CD4-positive, alpha-beta T cell treated with Interleukin-17A for 1 hour (primary cell): ENCODE data around the gene CTBP1.

Experiments
- DNase-seq: peaks from one replicate; pipeline ENCODE4 v3.0.0-alpha.2; 2020

The CTBP1 gene

DNA sequence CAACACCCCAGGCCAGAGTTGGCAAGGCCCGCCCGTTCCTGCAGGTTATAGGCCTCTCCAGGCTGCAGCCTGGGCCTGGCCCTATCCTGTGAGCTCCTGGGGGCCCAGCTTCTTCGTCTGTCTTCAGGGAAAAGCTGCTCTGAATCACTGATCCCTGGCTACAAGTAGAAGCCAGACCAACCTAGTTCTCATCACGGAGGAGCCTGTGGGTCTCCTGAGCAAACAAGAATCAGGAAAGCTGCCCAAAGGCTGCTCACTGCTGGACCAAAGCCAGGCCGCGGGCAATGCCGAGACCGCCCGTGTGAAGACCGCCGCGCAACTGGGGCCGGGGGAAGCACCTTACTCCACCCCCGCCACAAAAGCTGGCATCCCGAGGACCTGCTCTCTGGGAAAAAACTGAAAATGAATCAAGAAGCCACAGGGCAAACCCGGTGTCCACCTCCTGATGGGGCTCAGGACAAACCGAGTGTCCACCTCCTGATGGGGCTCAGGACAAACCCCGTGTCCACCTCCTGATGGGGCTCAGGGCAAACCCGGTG, 12.8 kb downstream of the CTBP1 start:
- no peak for DNase-seq

DNA sequence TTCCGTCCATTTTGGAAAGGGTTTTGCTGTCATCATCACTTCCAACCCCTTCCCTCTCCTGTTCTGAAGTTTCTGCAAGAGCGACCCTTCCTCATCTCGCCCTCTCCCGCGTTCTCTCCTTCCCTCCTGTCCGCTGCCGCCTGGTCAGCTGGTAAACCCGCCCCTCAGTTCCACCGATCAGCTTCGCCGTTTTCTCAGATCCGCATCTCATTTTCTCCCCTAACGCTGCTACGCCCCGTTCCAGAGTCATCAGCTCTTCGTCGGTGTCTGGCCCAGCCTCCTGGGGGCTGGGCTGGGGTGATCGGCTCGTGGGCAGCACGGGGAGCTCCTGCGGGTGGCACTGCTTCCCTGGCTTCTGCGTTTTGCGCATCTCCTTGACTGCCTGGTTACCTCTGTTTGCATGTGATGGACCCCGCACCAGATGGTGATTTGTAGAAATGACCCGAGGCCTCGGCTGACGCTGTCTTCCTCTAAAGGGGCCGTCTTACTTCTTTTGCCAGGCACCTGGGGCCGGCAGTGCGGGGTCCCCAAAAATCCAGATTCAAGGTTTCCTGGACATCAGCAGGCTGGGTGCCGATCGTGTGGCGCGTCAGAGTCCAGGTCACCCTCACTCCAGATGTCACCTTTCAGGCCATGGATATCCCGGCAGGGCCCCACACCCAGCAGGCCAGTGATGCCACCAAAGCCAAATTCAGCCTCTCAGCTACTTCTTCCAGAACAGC, 13.4 kb downstream of the CTBP1 start:
- DNase-seq: no peak

DNA sequence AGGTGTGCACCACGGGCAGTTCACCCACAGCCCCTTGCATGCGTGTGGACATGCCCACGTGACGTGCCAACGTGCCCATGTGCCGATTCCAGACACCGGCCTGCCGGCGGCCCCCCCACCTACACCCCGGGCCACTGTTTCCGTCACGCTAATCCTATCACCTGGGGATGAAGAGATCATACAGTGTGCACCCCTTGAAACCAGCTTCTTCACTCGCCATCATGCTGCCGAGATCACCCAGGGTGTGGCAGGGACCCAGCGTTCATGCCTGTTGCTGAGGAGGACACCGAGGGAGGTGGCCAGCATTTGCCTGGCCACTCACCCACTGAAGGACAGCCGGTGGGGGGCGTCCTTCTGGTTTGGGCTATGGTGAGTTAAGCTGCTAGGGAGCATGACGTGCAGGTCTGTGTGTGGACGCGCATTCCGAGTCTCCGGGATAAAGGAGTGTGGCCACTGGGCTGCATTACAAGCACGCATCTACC, 14.1 kb downstream of the CTBP1 start:
- DNase-seq: no peak

DNA sequence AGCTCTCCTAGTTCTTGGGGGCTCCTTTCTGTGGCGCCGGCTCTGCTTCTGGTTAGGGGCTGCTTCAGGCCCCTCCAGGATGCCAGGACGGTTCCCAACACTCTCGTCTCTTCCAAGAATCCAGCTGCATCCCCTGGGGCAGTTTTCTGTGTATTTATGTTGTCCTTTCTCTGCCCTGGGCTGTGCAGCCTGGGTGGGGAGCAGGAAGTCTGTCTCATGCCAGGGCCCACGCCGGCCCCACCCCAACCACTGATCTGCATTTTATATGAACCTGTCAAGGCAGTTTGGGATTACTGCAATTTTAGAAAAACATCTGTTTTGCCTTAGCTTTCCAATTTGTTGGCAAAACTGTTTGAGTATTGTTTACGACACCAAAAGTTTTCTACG, 14.6 kb downstream of the CTBP1 start:
- DNase-seq: no peak

DNA sequence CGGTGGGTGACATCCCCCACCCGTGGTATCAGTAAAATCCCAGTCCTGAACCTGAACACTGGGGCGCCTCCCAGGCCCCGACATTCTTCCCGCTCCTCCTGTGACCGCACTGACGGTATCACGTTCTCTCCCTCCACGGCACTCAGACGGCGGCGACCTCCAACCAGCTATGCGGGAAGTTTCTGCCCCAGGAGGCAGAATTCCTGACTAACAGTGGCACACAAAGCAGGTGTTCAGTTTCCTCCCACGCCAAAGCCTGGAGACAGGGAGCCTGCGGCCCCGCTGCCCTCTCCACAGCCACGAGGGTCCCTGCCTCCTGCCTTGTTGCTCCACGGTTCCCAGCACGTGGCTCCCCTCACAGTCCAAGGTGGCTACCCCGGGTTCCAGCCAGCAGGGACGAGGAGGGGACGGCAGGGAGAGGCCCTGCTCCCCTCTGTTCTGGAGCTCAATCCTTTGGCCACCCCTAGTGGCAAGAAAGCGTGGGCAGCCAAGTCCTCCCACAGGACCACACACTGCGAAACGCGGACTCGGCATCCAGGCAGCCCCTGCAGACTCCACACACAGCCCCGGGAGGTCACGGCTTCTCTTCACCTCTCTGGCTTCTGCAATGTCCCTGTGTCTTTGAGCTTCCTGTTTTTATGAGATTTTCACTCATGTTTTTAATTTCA, 15.2 kb downstream of the CTBP1 start:
- no peak for DNase-seq

DNA sequence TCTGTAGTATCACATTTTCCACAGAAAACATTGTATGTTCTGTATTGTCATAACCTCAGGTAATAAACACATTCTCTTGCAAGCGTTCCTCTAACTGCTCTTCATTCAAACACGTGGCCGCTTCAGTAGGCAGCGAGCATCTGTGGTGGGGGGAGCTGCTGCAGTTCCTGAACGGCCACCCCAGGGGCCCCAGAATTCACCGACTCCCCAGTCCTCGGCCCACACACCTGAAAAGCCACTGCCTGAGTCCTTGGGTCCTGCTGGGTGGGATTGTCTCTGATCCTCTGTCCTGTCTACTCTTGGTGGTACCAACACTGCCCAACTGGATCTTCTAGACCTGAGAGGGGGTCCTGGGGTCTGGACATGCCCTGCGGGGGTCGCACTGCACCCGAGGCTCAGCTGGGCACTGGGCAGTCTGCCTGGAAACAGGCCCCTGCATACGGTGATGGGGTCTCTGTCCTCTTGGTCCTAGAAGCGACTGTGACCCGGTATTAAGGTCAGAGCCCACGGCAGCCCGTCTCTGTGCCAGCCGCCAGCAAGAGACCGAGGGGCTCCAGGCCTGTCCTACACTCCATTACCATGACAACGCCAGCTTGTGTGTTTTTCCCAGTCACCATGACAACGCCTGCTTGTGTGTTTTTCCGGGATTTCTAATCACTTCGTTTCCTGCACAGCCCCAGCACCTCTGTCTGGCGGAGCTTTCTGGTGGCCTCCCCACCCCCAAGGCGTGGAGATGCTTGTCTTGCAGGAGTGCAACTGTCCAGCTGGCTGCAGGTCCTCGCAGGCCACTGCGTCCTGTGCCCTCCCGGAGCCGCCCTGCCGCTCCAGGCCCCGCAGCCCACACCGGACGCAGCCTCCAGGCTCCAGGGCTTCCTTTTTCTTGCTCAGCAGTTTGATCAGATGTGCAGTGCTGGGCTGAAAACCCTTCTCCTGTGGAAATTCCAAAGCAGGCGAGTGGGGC, 16.0 kb downstream of the CTBP1 start:
- no peak for DNase-seq

DNA sequence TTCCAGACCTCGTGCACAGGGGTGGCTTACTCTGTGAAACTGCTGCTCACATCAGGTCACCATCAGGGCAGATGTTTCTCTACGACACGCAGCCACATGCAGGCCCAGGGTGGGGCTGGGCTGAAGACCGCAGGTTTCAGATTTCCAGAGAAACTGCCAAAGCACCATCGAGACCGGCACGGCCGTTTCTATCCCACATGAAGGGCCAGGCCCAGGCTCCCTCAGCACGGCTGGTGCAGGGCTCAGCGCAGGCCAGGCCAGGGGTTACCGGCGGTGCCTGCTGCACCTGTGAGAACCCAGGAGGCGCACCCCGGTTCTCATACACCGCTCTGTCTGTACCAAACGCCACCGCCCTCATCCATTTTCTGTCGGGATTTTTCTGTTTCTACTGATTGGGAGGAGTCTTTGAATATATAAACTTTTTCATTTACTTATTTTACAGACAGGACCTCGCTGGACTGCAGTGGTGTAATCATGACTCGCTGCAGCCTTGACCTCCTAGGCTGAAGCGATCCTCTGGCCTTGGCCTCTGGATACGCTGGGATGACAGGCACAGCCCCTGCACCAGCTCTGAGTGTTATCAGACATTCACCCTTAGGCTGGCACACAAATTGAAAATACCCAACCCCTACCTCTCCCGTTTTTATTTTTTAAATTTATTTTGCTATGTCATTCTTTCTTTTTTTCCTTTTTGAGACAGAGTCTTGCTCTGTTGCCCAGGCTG, 17.1 kb downstream of the CTBP1 start:
- no peak for DNase-seq

DNA sequence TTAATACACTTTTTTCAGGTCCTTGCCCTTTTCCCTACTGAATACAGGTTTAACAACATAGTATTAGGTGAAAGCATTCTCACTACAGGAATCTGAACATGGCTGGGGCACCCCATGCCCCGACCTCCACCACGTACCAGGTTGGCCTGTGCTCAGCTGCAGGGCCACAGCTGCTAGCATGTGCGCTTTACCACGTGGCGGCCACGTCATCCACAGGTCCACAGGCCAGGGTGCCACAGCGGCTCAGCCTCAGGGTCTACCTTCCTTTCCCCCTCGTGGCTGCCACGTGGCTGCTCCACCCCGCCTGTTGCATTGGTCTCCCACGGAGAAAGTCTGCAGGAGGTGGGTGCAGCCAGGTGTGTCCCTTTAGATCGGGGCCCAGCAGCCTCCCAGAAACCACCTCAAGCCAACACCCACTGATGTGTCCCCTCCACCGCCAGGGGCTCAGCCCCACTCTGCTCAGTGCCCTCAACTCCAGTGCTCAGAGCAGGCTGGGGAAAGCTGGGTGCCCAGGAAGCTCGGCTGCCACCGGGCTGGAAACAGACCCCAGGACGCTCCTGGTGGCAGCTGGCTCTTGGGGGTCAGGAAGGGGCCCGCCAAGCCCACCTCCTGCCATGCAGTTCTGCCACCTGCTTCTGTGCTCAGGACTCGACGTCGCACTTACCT, 17.8 kb downstream of the CTBP1 start:
- DNase-seq: no peak

DNA sequence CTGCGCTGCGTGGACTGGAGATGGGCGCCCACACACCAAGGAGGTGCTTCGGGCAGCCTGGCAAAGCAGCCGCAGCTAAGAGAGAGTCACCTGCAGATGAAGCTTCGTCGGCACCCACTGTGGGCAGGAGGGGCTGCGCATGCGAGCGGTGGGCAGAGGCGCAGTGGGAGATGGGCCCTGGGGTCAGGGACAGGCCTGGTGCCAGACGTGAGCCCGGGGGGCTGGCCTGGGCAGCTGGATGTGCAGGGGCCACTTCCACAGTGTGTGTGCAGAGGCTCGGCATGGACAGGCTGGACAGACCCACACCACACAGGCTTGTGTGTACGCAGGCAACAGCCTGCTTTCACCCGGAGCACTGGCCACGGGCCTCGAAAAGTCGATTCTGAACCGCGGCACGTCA, 18.6 kb downstream of the CTBP1 start:
- DNase-seq: no peak

DNA sequence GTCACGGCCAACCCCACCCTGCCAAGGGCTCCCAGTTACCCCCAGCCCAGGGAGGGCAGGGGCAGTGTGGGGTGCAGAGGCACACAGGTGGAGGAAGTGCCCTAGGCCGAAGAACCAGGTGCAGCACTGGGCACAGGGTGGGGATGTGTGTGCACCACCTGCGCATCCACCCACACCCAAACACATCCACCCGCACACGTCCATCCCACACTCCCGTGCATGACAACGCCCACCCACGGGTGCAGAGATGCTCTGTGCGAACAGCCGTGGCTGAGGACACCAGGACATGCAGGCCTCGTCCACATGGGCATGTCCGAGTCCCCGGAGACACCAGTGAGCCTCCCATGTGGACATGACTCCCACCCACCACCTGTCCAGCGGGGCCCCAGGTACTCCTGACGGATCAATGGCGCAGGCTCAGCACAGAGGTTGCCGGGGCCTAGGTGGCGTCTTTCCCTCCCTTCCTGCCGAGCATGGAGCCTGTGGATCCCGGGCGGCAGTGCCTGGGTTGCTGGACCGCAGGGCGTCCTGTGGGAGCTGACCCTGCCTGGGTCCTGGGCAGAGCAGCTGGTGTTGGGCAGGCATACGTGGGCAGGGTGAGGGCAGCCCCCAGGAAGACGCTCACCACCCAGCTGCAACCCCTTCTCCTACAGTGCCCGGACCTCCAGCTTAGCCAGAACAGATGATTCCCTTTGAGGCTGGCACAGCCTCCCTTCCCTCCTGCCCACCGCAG, 19.6 kb downstream of the CTBP1 start:
- no peak for DNase-seq

DNA sequence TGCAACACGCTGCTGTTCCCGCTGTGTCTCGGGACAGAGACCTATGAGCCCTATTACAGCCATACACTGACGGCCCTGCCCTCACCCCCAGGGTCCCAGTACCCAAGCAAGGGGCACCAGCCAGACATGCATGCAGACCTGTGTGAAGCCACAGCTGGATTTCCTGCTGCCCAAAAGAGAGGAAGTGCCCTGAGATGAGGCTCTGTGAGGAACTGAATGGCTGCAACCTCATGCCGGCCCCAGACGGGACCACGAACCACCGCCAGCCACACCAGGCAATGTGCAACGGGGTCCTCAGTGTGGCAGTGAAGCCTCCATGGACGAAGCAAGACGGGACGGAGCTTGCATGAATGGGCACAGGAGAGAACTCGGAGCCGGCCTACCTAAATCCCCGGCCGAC, 21.1 kb downstream of the CTBP1 start:
- DNase-seq: no peak

DNA sequence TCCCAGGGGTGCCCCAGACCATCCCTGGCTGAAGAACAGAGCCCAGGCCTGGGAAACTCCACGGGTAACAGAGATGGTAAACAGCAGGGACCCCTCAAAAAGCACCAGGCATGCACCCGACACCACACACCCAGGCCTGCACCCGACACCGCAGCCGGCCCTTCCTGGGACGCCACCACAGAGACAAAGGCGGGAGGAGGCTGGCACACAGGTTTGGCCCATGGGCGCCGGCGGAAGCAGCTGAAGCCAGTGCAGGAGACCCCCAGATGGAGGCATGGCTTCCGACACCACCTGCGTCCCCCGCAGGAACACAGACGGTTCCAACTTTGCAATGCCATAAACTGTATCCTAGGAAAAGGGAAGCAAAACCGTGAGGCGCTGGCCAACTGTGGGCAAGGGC, 22.3 kb downstream of the CTBP1 start:
- DNase-seq: no peak

DNA sequence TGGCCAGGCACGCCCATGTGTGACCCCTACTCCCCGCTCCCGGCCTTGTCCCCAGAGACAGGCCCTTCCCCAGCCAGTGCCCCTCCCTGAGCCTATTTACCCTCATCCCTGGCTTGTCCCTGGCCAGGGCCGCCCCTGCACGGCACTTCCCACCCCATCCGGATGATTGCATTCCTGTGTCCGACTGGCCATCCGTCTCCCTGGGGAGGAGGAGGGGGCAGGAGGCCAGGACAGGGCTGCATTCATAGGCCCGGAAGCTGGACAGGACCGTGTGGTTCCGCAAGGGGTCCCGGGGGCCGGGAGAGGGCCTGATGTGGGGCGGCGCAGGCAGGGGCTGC, 22.8 kb downstream of the CTBP1 start:
- DNase-seq: no peak

DNA sequence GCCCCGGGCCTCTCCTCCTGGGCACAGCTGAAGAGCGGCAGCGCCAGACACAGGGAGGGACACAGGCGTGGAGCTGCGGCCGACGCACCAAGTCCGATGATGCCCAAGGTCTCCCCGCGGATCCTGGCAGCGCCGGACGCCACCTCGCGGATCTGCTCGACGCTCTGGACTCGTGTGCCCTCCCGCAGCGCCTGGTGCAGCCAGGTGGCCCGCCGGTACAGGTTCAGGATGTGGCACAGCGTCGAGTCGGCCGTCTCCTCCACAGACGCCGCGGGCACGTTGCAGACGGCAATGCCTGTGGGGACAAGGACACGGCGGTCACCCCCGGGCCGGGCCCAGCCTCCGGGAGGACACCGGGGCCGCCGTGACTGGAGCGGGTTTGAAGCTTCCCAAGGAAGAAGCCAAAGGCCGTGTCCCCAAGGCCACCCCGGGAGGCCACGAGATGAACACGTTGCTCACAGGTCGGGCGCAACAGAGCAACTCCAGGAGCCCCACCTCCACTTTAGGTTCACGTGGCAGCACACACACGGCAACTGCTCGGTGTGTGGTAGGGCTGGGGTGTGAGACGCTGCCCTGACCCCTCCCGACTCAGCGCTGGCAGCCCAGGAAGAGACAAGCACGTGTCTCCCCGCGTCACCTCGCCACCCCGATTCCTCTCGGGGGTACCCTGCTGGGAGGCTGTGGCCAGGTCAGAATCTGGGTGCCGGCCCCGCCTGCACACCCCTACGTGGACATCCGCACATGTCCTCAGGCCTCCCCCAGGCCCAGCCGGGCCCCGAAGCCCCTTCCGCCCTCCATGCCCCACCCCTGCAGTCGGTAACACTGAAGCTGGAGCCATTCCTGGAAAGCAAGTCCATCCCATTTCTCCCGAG, 23.4 kb downstream of the CTBP1 start:
- no peak for DNase-seq

DNA sequence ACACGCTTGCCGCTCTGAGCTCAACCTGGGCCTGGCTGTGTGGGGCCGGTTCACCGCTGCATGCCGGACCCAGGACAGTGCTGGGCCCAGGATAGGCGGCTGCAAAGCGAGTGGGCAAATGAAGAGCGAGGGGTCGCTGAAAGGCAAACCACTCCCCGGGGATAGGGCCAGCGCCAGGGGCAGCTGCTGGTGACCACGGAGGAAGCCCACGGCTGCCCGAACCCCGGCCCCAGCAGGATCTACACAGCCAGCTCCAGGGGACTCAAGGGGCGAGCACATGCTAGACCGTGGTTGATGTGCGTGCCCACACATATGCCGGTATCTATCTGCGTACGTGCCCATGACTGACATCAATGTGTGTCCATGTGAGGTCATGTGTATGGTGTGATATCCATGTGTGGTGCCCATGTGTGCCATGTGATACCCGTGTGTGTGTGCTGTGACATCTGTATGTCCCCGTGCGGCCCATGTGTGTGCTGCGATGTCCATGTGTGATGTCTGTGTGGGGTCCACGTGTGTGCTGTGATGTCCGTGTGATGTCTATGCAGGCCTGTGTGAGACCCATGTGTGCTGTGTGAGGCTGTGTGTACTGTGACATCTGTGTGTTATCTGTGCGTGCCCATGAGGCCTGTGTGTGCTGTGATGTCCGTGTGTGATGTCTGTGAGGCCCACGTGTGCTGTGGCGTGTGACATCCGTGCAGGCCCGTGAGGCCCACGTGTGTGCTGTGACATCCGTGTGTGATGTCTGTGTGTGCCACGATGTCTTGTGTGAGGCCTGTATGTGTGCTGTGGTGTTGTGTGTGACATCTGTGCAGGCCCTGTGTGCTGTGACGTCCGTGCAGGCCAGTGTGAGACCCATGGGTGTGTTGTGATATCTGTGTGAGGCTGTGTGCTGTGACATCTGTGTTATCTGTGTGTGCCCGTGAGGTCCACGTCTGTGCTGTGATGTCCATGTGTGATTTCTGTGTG, 24.8 kb downstream of the CTBP1 start:
- DNase-seq: no peak

DNA sequence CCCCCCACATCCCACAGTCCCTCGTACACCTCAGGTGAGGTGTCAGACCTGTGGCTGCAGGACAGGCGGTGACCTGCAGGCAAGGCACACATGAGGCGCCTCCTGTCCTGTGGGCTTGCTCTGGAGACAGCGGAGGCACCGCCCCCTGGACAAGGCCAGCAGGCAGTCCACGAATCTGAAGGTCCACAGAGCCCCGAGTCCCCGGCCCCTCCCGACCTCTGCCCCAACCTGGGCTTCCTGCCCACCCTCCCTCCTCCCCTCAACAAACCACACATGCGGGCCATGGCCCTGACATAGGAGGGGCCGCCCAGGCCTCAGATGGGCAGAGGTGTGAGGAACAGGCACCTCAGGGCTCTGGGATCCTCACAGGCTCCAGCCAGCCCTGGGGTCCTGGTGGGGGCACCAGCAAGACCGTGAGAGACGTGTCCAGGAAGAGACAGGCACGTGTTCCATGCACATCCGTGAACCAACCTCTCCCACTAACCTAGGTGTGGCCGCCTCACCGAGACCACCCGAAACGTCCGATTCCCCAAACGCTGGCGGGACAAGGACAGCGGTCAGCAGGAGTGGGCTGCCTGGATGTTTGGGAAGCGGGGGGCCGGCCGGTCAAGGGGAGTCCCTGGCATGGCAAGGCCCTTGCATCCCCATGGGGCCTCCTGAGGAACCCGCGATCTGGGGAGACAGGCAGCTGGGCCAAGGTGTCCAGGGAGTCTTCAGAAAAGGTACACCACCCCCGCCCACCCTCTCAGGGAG, 25.8 kb downstream of the CTBP1 start:
- no peak for DNase-seq

DNA sequence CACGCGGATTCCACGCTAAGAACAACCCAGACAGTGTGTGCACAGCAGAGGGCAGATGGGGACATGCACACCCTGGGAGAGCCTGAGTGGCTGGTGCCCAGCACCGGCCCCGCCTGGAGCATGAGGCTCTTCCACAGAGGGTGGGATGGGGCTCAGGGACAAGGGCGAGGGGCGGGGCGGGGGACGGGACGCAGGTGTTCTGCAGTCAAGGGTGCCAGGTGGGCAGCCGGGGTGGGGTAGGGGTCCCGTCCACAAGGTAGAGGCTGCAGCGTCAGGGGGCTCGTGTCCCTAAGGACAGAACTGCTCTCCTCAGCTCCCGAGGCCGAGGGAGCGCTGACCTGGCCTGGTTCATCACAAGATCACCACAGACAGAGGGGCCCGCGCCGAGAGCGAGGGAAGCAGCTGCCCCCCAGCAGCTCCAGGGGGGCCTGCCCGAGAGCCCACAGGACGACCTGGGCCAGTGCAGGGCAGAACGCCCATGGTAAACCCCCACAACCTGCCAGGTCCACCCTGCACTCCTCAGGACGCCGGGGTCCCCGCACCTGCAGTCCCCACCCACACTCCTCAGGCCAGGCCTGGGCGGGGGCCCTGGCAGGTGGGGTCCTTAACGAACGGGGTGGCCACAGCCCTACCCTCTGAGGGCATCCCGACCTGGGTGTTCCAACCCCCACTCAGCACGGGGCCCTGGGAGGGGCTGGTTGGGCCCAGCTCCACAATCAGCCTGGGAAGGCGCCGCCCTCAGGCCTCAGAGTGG, 26.7 kb downstream of the CTBP1 start:
- no peak for DNase-seq
